Glutamatergic neuron (in vitro differentiated cells): Measurements from ENCODE around the gene USP20. TPM values are rescaled to one million over a fixed set of nuclear protein-coding genes. Genes with fewer than 3 reads are reported as not detected.

Experiments used
- DNase-seq: peaks from one replicate; pipeline ENCODE4 v3.0.0; 2022
- H3K27ac Mint-ChIP-seq: one replicate; pipeline ENCODE4 v1.8.0; 2020; ENCODE audit warnings: mild to moderate bottlenecking, mixed read lengths, inconsistent platforms; ENCODE audit not compliant: unreplicated experiment
- H3K27me3 Mint-ChIP-seq: one replicate; pipeline ENCODE4 v1.8.0; 2020; ENCODE audit warnings: mild to moderate bottlenecking, moderate library complexity, mixed read lengths, inconsistent platforms; ENCODE audit not compliant: unreplicated experiment
- H3K36me3 Mint-ChIP-seq: one replicate; pipeline ENCODE4 v1.8.0; 2020; ENCODE audit warnings: mild to moderate bottlenecking, mixed read lengths, inconsistent platforms; ENCODE audit not compliant: unreplicated experiment
- H3K4me1 Mint-ChIP-seq: one replicate; pipeline ENCODE4 v1.8.0; 2020; ENCODE audit warnings: mild to moderate bottlenecking, low read depth, mixed read lengths, inconsistent platforms; ENCODE audit not compliant: unreplicated experiment
- H3K4me3 Mint-ChIP-seq: one replicate; pipeline ENCODE4 v1.8.0; 2020; ENCODE audit warnings: mild to moderate bottlenecking, mixed read lengths, inconsistent platforms; ENCODE audit not compliant: unreplicated experiment
- H3K9me3 Mint-ChIP-seq: one replicate; pipeline ENCODE4 v1.8.0; 2020; ENCODE audit warnings: mild to moderate bottlenecking, moderate library complexity, mixed read lengths, inconsistent platforms; ENCODE audit not compliant: unreplicated experiment
- total RNA-seq: library from RNA; stranded (reverse); fragmentation: NEBNext Ultra II Directional; extraction: Animal tissue kit (Norgen Biotek cat#: 25700); gene quantifications from one replicate; pipeline ENCODE4 v1.2.1, GENCODE V29; 2021; ENCODE audit not compliant: unreplicated experiment
- TF ChIP-seq, protein P1 (sequence below): fragments of 200-600 bp; sonication (generic); IDR thresholded peaks from one replicate; pipeline ENCODE4 v1.5.0; 2021; ENCODE audit not compliant: partially characterized antibody, unreplicated experiment

The USP20 gene
- total RNA-seq, 1 donor from 2014 or later: 93.5 TPM

DNA sequence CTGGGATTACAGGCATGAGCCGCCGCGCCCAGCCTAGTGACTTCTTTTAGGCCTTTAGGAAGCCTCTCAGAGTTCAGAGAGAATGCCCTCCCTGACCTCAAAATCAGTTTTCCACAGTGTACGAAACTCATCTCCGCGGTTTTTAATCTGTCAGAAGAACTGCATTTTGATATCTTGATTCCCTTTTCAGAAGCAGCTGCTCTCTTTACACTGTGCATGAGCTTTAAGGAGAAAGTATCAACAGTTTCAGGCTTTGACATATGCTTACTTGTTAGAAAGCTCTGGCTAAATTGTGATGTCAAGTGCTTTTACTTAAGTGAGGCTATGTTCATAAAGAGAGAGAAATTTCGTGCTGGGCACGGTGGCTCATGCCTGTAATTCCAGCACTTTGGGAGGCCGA, 74.6 kb downstream of the USP20 start:
- H3K27ac Mint-ChIP-seq: no peak overlapping the region
- TF ChIP-seq, protein P1, sequence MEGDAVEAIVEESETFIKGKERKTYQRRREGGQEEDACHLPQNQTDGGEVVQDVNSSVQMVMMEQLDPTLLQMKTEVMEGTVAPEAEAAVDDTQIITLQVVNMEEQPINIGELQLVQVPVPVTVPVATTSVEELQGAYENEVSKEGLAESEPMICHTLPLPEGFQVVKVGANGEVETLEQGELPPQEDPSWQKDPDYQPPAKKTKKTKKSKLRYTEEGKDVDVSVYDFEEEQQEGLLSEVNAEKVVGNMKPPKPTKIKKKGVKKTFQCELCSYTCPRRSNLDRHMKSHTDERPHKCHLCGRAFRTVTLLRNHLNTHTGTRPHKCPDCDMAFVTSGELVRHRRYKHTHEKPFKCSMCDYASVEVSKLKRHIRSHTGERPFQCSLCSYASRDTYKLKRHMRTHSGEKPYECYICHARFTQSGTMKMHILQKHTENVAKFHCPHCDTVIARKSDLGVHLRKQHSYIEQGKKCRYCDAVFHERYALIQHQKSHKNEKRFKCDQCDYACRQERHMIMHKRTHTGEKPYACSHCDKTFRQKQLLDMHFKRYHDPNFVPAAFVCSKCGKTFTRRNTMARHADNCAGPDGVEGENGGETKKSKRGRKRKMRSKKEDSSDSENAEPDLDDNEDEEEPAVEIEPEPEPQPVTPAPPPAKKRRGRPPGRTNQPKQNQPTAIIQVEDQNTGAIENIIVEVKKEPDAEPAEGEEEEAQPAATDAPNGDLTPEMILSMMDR: no peak
- H3K4me3 Mint-ChIP-seq: no peak overlapping the region
- H3K27me3 Mint-ChIP-seq: peaks cover 2% of the 10 kb centered on the region
- peaks cover 10% of the 10 kb centered on the region for H3K4me1 Mint-ChIP-seq
- no peak for DNase-seq
- no peaks in the 10 kb centered on the region for H3K36me3 Mint-ChIP-seq
- H3K9me3 Mint-ChIP-seq: peaks cover 3% of the 10 kb centered on the region

DNA sequence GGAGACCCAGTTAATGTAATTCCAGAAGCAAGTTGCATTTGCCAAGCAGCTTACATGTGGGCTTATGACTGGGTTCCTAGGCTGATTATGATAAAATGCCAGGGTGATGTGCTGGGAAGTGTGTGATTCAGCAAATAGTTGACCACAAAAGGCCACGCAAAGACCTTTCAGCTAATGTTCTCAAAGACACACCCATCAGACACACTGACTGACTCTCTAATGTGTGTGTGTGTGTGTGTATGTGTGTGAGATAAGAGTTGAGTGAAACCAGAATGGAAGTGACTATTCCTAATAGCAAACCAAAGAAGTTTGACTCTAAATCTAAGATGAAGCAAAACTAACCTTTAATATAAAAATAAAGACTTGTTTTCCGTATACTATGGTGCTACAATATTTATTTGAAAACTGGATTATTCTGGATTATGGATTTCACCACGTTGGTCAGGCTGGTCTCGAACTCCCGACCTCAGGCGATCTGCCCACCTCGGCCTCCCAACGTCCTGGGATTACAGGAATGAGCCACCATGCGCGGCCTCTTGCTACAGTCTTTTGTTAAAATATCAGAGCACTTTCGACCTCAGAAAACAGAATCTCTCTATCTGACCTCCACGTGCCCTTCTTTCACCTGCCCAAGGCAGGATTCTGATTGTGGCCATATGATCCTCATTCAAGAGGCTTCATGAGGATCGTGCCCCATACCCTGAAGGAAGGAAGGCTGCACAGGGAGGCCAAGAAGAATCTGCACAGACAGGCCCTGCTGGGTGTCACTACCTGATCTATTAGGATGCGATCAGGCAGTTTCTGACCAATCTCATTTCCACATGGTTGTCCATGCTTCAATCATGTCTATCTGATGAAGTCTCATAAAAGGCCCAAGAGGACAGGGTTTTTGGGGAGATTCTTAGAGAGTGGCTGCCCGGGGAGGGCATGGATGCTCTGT, 75.6 kb downstream of the USP20 start:
- TF ChIP-seq, protein P1: no peak
- H3K27me3 Mint-ChIP-seq: peaks cover 2% of the 10 kb centered on the region
- H3K4me1 Mint-ChIP-seq: peaks cover 10% of the 10 kb centered on the region
- no peak for DNase-seq
- H3K27ac Mint-ChIP-seq: no peak overlapping the region
- no peaks in the 10 kb centered on the region for H3K36me3 Mint-ChIP-seq
- H3K9me3 Mint-ChIP-seq: peaks cover 3% of the 10 kb centered on the region
- H3K4me3 Mint-ChIP-seq: no peak overlapping the region

DNA sequence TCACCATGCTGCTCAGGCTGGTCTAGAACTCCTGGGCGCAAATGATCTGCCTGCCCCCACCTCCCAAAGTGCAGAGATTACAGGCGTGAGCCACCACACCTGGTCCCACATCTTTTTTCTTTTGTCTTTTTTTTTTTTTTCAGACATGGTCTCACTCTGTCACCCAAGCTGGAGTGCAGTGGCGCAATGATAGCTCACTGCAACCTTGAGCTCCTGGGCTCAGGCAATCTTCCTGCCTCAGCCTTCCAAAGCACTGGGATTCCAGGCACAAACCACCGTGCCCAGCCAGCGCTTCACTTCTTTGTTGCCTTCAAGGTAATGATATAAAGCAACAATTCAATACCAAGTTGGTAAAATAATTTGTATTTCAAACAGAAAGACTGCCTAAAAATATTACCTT, 78.8 kb downstream of the USP20 start:
- no peaks in the 10 kb centered on the region for H3K36me3 Mint-ChIP-seq
- H3K4me3 Mint-ChIP-seq: no peak overlapping the region
- no peaks in the 10 kb centered on the region for H3K9me3 Mint-ChIP-seq
- peaks cover 2% of the 10 kb centered on the region for H3K27me3 Mint-ChIP-seq
- TF ChIP-seq, protein P1: no peak
- no peak for DNase-seq
- H3K4me1 Mint-ChIP-seq: peaks cover 11% of the 10 kb centered on the region
- H3K27ac Mint-ChIP-seq: no peak overlapping the region

DNA sequence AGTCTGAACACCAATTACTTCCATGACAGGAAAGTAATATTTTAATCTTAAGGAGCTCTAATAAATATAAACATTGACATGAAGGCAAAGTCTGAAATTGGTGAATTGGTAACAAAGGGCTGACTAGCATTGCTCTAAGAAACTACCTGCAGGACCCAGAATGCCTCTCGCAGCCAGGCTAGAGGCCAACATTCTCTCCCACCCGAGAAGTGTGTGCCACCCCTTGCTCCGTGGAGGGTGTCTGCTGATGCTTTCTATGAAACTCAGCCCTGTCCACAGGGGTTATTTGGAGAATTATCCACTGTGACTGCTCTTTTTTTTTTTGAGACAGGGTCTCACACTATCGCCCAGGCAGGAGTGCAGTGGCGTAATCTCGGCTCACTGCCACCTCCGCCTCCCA, 81.4 kb downstream of the USP20 start:
- DNase-seq: no peak
- H3K36me3 Mint-ChIP-seq: no peaks in the 10 kb centered on the region
- H3K27me3 Mint-ChIP-seq: no peaks in the 10 kb centered on the region
- H3K4me1 Mint-ChIP-seq: peaks cover 4% of the 10 kb centered on the region
- H3K27ac Mint-ChIP-seq: no peak overlapping the region
- H3K4me3 Mint-ChIP-seq: no peak overlapping the region
- TF ChIP-seq, protein P1: no peak
- no peaks in the 10 kb centered on the region for H3K9me3 Mint-ChIP-seq

DNA sequence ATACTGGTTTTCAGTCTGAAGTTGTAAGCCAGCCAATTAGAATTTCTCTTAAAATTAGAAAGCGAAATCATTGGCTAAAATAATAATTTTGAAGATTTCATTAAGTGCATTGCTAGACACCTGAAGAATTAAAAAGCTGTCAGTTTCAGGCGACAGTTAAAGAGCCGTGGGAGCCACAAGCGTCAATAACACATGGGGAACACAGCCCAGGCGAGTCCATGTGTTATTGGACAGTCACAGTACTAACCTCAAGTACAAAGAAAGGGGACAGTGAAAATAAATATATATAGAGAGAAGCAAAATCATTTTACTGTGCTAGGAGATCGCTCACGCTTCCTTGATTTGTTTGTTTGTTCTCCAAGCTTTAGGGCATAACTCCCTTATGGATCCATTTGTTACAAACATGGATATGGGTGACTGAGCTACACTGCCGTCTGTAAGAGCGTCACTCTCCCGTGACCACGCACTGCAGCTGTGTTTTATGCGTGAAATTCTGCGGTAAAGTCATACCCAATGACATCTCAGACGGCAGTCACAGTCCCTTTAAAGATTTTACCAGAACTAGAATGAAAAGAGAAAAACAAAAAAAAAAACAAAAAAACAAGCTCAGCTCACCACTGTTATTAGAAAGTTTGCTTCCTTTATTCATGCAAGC, 83.2 kb downstream of the USP20 start:
- no peak overlapping the region for H3K4me3 Mint-ChIP-seq
- no peak for DNase-seq
- H3K27me3 Mint-ChIP-seq: no peaks in the 10 kb centered on the region
- no peaks in the 10 kb centered on the region for H3K9me3 Mint-ChIP-seq
- no peak overlapping the region for H3K27ac Mint-ChIP-seq
- TF ChIP-seq, protein P1: no peak
- no peaks in the 10 kb centered on the region for H3K36me3 Mint-ChIP-seq
- peaks cover 4% of the 10 kb centered on the region for H3K4me1 Mint-ChIP-seq
